ENCODE measurements around the gene DRGX.

The DRGX gene

DNA sequence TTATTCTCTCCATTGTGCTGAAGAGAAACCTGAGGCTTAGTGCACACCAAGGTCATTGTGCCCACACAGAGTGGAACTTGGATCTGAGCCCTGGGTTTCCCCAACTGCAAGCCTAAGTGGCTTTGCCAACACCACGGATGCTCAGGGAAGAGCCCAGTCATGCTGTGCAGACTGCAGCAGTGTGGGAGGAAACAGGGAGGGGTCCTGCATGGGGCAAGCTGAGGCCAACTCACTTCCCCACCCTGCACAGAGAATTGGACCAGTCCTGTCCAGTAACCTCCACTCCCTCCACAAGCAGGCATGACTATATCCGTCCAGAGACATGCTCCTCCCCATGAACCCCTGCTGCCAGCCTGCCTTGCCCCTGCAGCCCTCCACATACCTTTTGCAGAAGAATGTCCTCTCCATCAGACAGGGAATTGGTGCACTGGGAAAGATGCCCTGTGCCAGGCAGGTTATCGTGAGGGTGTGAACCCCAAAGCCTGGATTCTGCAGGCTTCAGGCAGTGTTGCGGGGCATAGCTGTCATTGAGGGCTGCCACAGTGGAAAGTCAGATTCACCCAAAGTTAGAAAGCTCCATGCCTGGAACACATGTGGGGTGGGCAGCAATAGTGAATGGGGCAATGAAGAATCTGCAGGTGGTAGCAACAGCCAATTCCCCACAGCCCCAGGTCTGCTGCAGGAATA is 44.9 kb downstream of the DRGX start:
- H3K27ac ChIP-seq = no peak overlapping the region
- no peak overlapping the region for H3K9ac ChIP-seq (ENCODE audit: insufficient read length)
- no peak overlapping the region for H3K4me3 ChIP-seq
- no peak for TF ChIP-seq EZH2 (IDR thresholded peaks at IDR 0.05)
- DNase-seq (ENCODE audit: low read depth, low spot score) = no peak
- no peaks in the 10 kb centered on the region for H3K36me3 ChIP-seq (ENCODE audit: insufficient read depth, low read length)
- no peaks in the 10 kb centered on the region for H3K9me3 ChIP-seq (ENCODE audit: low read depth, low read length)

DNA sequence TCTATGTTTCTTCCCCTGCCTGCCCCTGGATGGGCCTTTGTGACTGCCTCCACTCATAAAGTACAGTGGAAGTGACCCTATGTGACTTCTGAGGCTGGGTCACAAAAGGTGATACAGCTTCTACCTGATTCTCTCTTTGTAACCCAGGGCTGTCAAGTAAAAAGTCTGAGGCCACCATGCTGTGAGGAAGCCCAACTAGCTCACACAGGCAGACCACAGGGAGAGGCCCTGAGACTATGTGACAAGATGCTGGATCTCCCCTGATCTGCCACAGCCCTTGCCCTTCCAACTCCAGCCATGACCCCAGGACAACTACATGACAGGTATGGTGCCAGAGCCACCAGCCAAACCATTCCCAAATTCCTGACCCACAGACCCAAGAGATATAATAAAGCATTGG is 45.8 kb downstream of the DRGX start:
- no peaks in the 10 kb centered on the region for H3K36me3 ChIP-seq (ENCODE audit: insufficient read depth, low read length)
- no peak for DNase-seq (ENCODE audit: low read depth, low spot score)
- no peak overlapping the region for H3K9ac ChIP-seq (ENCODE audit: insufficient read length)
- no peaks in the 10 kb centered on the region for H3K9me3 ChIP-seq (ENCODE audit: low read depth, low read length)
- no peak overlapping the region for H3K4me3 ChIP-seq
- no peak overlapping the region for H3K27ac ChIP-seq
- TF ChIP-seq FOXP2 (optimal IDR thresholded peaks at IDR 0.05; ENCODE audit: control extremely low read depth, extremely low read length, insufficient read depth) (no peak), EZH2 (IDR thresholded peaks at IDR 0.05) (no peak), POLR2AphosphoS5 (IDR thresholded peaks at IDR 0.05; ENCODE audit: borderline replicate concordance, low read depth, low read length) (no peak)

DNA sequence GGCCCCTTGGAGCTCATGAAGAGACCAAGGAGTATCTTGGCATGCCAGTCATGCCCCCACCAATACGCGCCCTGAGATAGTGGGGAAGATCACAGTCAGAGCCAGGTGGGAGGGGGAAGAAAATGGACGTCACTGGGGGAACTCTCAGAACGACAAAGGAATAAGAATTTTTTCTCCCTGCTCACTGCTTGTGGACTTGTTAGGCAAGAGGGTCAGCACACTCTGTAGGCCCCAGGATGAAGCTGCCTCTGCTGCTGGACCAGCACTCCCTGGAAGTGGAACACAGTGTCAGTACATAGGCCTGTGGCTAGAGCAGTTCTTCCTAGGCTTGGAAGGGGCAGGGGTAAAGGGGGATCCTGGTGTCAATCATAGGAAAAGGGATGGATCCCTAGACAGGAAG is 46.5 kb downstream of the DRGX start:
- Histone ChIP-seq H3K9me3 (ENCODE audit: low read depth, low read length) (no peaks in the 10 kb centered on the region), H3K36me3 (ENCODE audit: insufficient read depth, low read length) (no peaks in the 10 kb centered on the region), H3K27ac (no peak overlapping the region), H3K9ac (ENCODE audit: insufficient read length) (no peak overlapping the region), H3K4me3 (no peak overlapping the region)
- TF ChIP-seq FOXP2 (optimal IDR thresholded peaks at IDR 0.05; ENCODE audit: control extremely low read depth, extremely low read length, insufficient read depth) (no peak), EZH2 (IDR thresholded peaks at IDR 0.05) (no peak), POLR2AphosphoS5 (IDR thresholded peaks at IDR 0.05; ENCODE audit: borderline replicate concordance, low read depth, low read length) (no peak)
- DNase-seq (ENCODE audit: low read depth, low spot score) = no peak

DNA sequence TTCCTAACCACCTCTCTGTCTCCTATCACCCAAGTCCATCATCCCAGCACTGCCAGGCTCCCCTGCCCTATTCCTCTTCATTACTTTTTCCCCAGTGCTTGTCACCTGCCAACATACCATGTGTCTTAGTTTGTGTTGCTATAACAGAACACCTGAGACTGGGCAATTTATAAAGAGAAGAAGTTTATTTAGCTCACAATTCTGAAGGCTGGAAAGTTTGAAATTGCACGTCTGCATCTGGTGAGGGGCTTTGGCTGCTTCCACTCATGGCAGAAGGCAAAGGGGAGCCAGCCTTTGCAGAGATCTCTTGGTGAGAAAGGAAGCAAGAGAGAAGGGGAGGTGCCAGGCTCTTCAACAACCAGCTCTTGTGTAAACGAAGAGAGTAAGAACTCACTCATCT is 47.3 kb downstream of the DRGX start:
- Histone ChIP-seq H3K36me3 (ENCODE audit: insufficient read depth, low read length) (no peaks in the 10 kb centered on the region), H3K9ac (ENCODE audit: insufficient read length) (no peak overlapping the region), H3K27ac (no peak overlapping the region), H3K9me3 (ENCODE audit: low read depth, low read length) (no peaks in the 10 kb centered on the region), H3K4me3 (no peak overlapping the region)
- DNase-seq (ENCODE audit: low read depth, low spot score) = no peak
- TF ChIP-seq EZH2 (IDR thresholded peaks at IDR 0.05) (no peak), FOXP2 (optimal IDR thresholded peaks at IDR 0.05; ENCODE audit: control extremely low read depth, extremely low read length, insufficient read depth) (no peak), POLR2AphosphoS5 (IDR thresholded peaks at IDR 0.05; ENCODE audit: borderline replicate concordance, low read depth, low read length) (no peak)

DNA sequence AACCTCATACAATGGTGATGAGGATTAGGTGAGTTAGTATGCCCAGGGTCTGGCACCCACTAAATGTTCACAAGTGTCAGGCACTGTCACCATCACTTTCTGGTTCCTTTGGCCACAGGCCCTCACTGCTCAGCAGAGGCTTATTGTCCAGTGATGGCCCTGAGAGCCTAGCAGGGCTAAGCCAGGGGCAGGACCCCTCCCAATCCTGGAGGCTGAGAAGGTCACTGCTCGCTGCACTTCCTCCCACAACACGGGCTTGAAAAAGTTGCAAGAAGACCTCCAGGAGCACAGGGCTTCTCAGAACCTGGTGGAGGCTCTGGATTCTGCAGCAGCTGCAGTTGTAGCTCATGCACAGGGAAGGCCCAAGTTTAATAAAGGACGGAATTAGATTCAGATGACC is 48.1 kb downstream of the DRGX start:
- no peak overlapping the region for H3K27ac ChIP-seq
- H3K36me3 ChIP-seq (ENCODE audit: insufficient read depth, low read length) = no peaks in the 10 kb centered on the region
- DNase-seq (ENCODE audit: low read depth, low spot score) = no peak

DNA sequence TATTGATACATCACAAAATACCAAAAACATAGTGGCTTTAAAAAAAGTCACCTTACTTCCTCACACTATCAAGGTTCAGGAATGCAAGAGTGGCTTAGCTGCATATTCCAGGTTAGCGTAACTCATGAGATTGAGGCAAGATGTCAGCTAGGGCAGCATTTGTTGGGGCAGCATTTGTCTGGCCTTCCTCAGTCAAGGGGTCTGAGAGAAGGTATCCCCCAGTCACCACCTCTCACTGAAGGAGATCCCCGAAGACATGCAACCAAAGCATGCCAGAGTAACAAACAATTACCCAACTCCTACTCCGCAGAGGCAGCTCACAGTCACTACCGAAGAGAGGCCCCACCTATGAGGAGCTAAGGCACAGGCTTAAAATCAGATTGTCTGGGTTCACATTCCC is 48.5 kb downstream of the DRGX start:
- Histone ChIP-seq H3K4me3 (no peak overlapping the region), H3K36me3 (ENCODE audit: insufficient read depth, low read length) (no peaks in the 10 kb centered on the region), H3K27ac (no peak overlapping the region), H3K9ac (ENCODE audit: insufficient read length) (no peak overlapping the region), H3K9me3 (ENCODE audit: low read depth, low read length) (no peaks in the 10 kb centered on the region)
- DNase-seq (ENCODE audit: low read depth, low spot score) = no peak
- TF ChIP-seq POLR2AphosphoS5 (IDR thresholded peaks at IDR 0.05; ENCODE audit: borderline replicate concordance, low read depth, low read length) (no peak), EZH2 (IDR thresholded peaks at IDR 0.05) (no peak), FOXP2 (optimal IDR thresholded peaks at IDR 0.05; ENCODE audit: control extremely low read depth, extremely low read length, insufficient read depth) (no peak)

More for the DNA sequence above, 48.1 kb downstream of the DRGX start:
- Histone ChIP-seq H3K4me3 (no peak overlapping the region), H3K9ac (ENCODE audit: insufficient read length) (no peak overlapping the region), H3K9me3 (ENCODE audit: low read depth, low read length) (no peaks in the 10 kb centered on the region)
- TF ChIP-seq EZH2 (IDR thresholded peaks at IDR 0.05) (no peak), POLR2AphosphoS5 (IDR thresholded peaks at IDR 0.05; ENCODE audit: borderline replicate concordance, low read depth, low read length) (no peak), FOXP2 (optimal IDR thresholded peaks at IDR 0.05; ENCODE audit: control extremely low read depth, extremely low read length, insufficient read depth) (no peak)

DNA sequence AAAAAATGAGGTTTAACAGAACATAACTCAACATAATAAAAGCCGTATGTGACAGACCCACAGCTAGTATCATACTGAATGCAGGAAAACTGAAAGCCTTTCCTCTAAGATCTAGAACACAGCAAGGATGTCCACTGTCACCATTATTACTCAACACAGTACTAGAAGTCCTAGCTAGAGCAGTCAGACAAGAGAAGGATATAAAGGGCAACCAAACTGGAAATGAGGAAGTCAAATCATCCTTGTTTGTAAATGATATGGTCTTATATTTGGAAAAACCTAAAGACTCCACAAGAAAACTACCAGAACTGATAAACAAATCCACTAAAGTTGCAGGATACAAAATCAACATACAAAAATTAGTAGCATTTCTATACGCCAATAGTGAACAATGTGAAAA is 51.0 kb downstream of the DRGX start:
- Histone ChIP-seq H3K9me3 (ENCODE audit: low read depth, low read length) (no peaks in the 10 kb centered on the region), H3K4me3 (no peak overlapping the region), H3K27ac (no peak overlapping the region), H3K36me3 (ENCODE audit: insufficient read depth, low read length) (no peaks in the 10 kb centered on the region), H3K9ac (ENCODE audit: insufficient read length) (no peak overlapping the region)
- TF ChIP-seq FOXP2 (optimal IDR thresholded peaks at IDR 0.05; ENCODE audit: control extremely low read depth, extremely low read length, insufficient read depth) (no peak), POLR2AphosphoS5 (IDR thresholded peaks at IDR 0.05; ENCODE audit: borderline replicate concordance, low read depth, low read length) (no peak), EZH2 (IDR thresholded peaks at IDR 0.05) (no peak)
- no peak for DNase-seq (ENCODE audit: low read depth, low spot score)

DNA sequence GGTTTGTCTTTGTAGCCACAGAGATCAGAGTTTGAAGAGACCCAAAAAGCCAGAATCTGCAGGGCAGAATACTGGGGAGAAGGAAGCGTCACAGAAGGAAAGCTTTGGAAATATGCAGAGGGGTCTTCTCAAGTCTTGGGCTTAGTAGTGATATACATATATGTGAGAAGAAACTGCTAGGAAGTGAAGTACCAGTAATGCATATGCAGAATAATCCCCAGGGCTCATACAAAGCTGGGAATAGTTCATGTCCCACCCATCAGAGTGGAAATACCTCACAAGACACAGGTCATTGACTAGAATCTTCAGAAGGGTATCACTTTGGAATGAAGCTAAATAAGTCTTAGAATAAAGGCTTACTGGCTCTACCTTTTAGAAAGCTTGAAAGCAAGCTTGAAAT is 57.3 kb downstream of the DRGX start:
- no peak overlapping the region for H3K27ac ChIP-seq
- DNase-seq (ENCODE audit: low read depth, low spot score) = no peak
- H3K36me3 ChIP-seq (ENCODE audit: insufficient read depth, low read length) = no peaks in the 10 kb centered on the region
- TF ChIP-seq EZH2 (IDR thresholded peaks at IDR 0.05) (no peak), FOXP2 (optimal IDR thresholded peaks at IDR 0.05; ENCODE audit: control extremely low read depth, extremely low read length, insufficient read depth) (no peak), POLR2AphosphoS5 (IDR thresholded peaks at IDR 0.05; ENCODE audit: borderline replicate concordance, low read depth, low read length) (no peak)
- no peak overlapping the region for H3K4me3 ChIP-seq
- H3K9me3 ChIP-seq (ENCODE audit: low read depth, low read length) = no peaks in the 10 kb centered on the region
- H3K9ac ChIP-seq (ENCODE audit: insufficient read length) = no peak overlapping the region

DNA sequence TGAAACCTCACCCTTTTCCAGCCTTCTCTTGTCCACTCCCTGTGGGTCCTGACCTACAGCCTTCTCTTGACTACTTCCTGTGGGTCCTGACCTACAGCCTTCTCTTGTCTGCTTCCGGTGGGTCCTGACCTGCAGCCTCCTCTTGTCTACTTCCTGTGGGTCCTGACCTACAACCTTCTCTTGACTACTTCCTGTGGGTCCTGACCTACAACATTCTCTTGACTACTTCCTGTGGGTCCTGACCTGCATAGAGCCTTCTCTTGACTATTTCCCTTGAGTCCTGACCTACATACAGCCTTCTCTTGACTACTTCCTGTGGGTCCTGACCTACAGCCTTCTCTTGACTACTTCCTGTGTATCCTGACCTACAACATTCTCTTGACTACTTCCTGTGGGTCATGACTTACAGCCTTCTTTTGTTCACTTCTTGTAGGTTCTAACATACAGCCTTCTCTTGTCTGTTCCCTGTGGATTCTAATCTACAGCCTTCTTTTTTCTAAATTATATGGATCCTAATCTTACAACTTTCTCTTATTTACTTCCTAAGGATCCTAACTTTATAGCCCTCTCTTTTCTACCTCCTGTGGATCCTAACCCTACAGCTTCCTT is 60.4 kb downstream of the DRGX start:
- Histone ChIP-seq H3K27ac (no peak overlapping the region), H3K9me3 (ENCODE audit: low read depth, low read length) (no peaks in the 10 kb centered on the region), H3K36me3 (ENCODE audit: insufficient read depth, low read length) (no peaks in the 10 kb centered on the region), H3K9ac (ENCODE audit: insufficient read length) (no peak overlapping the region), H3K4me3 (no peak overlapping the region)
- DNase-seq (ENCODE audit: low read depth, low spot score) = no peak
- TF ChIP-seq POLR2AphosphoS5 (IDR thresholded peaks at IDR 0.05; ENCODE audit: borderline replicate concordance, low read depth, low read length) (no peak), EZH2 (IDR thresholded peaks at IDR 0.05) (no peak), FOXP2 (optimal IDR thresholded peaks at IDR 0.05; ENCODE audit: control extremely low read depth, extremely low read length, insufficient read depth) (no peak)

Measured in SK-N-MC (cell line).